ENCODE measurements around the gene B3GALNT2.

Gene B3GALNT2

DNA sequence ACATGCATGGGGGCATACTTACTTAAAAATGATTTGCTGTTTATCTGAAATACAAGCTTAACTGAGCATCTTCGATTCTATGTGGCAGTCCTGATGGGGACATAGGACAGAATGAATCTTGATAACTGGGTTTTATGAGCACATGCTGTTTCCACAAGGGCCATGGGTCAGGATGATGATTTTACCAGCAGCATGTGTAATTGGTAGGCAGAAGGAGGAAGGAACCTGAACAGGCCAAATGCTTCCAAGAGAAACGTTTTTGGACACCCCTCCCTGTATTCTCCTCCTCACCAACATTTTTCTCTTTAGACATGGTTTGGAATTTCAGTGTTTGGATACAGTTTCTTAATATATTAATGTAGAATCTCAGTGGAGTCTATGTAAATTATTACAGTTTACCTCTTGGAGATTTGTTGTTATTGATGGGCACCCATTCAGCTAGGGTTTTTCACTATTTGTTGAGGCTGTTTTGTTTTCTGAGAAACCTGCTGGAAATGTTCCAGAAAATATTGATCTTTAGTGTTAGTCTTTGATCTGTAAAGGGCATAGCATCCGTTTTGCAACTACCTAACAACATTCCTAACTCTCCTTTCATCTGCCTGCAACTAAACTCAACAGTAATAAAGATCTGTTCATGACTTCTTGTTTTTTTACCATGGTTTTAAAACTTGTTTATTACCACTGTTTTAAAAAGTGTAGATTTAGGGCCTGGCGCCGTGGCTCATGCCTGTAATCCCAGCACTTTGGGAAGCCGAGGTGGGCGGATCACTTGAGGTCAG is 95.0 kb downstream of the B3GALNT2 start:
- DNase-seq (ENCODE audit: low spot score) = no peak

DNA sequence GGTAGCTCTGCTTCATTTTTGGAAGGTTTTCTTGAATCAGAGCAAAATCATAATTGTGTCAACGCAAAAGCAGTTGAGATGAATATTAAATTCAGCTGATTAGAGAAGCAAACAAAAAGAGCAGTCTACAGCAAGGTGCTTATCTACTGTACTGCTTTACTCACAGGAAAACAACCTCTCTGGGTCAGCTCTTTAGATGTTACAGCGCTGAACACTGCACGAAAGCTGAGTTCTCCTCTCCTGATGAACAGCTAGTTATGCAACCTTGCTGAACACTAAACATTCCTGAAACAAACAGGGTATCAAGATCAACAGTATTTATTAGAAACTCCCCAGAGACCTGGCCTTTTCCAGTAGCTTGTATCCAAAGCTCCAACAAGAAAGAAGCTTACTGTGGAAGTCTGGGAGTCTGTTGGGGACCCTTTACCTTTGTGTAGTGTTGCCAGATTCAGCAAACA is 95.7 kb downstream of the B3GALNT2 start:
- DNase-seq (ENCODE audit: low spot score) = no peak

DNA sequence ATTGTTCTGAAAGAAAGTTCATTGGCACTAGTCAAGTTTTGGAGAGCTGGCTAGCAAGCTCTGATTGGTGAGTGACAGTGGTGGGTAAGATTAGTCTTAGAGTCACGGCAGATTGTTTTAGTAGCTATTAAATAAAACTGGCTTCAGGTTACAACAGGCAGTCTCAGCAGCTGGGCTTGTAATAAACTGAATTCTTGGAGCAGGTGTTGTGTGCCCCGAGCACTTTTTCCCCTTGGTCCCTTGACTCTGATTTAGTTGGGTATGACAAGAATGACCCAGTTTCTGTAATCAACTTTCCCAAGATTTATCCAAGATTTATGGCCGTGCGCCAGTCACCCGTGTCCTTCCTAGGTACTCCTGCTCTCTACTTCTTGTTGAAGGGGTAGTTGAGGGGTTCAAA is 96.8 kb downstream of the B3GALNT2 start:
- no peak for DNase-seq (ENCODE audit: low spot score)

DNA sequence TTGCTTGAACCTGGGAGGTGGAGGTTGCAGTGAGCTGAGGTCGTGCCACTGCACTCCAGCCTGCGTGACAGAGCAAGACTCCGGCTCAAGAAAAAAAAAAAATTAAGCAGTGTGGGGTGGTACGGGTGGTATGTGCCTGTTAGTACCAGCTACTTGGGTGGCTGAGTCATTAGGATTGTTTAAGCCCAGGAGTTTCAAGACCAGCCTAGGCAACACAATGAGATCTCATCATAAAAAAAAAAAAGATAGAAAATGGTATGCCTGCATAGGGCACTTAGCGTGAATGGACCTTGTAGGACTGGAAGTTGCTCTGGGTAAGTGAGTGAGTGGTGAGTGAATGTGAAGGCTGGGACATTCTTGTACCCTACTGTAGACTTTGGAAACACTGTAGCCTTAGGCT is 100.1 kb downstream of the B3GALNT2 start:
- DNase-seq (ENCODE audit: low spot score) = no peak

DNA sequence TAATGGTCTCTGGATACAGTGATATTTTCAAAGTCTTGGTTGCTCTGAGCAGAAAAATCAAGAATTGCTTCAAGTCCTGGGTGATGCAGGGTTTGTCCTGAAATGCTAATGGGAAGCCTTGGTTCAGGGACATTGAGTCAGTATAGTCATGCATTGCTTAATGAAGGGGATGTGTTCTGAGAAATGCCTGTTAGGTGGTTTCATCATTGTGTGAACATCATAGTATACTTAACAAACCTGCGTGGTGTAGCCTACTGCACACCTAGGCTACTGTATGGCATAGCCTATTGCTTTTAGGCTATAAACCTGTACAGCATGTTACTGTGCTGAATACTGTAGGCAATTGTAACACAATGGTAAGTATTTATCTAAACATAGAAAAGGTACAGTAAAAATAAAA is 100.7 kb downstream of the B3GALNT2 start:
- no peak for DNase-seq (ENCODE audit: low spot score)

DNA sequence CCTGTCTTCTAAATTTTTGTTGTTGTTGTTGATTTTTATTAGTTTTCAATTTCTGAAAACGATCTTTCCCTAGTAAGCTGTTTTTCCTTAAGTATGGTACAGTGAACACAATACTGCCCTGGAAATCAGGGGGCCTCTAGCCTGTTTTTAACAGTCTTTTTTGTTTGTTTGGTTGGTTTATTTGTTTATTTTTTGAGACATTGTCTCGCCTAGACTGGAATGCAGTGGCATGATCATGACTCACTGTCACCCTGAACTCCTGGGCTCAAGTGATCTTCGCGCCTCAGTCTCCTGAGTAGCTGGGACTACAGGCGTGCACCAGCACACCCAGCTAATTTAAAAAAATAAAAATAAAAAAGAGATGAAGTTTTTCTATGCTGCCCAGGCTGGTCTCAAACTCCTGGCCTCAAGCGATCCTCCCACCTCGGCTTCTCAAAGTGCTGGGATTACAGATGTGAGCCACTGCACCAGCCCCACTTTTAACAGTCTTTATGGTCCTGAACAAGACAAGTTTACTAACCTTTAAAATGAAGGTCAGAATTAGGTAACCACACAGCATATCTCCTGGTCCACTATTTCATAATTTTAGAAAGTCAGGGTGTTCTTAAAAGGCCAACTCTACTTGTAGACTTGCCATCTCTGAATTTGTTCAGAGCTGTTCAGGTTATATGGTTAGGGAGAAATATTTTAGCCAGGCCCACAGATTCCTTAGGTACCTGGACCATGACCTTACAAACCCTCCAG is 101.6 kb downstream of the B3GALNT2 start:
- DNase-seq (ENCODE audit: low spot score) = no peak

DNA sequence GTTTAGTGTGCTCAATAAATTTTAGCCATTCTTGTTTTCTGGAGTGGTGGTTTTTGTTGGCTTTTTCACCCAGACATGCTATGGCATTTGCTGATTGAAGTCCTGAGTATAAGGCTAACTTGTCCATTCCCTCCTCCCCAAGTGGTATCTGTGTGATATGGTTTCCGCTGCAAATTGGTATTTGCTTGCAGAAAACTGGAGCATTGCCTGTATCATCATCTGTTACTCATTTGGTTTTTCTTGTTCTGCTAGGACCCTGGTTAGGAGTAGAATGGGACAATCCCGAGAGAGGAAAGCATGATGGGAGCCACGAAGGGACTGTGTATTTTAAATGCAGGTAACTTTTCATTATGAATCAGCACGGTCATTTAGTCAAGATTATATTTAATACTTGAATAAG is 103.0 kb downstream of the B3GALNT2 start:
- DNase-seq (ENCODE audit: low spot score) = no peak

Measured in germinal center (tissue), 1 donor.